Endothelial cell of umbilical vein (primary cell): ENCODE results near the gene MAK.

ENCODE experiments used
- EZH2 ChIP-seq: IDR thresholded peaks from 2 replicates; pipeline ENCODE4 v1.6.1; 2012; ENCODE audit warnings: borderline replicate concordance, low read depth, mild to moderate bottlenecking, moderate library complexity, low read length, inconsistent platforms; ENCODE audit not compliant: severe bottlenecking
- FOS ChIP-seq: IDR thresholded peaks from 2 replicates; pipeline ENCODE4 v1.6.1; 2011; ENCODE audit warnings: mild to moderate bottlenecking, low read length, moderate library complexity, borderline replicate concordance; ENCODE audit not compliant: insufficient read depth
- MYC ChIP-seq: IDR thresholded peaks from one replicate; pipeline ENCODE4 v1.6.1; 2011; ENCODE audit warnings: mild to moderate bottlenecking, low read depth, low read length
- POLR2AphosphoS5 ChIP-seq: IDR thresholded peaks from 2 replicates; pipeline ENCODE4 v1.6.1; 2012; ENCODE audit warnings: low read depth, mild to moderate bottlenecking, control low read depth, low read length, moderate library complexity; ENCODE audit not compliant: insufficient read depth
- TF ChIP-seq, protein P1 (sequence below), 2 donors: IDR thresholded peaks; 1 replicate in 1 of 2; 2 replicates in 1 of 2; pipeline ENCODE4 v1.5.1; 2011; ENCODE audit warnings: low read length in 2 of 2, mild to moderate bottlenecking in 2 of 2, moderate library complexity in 2 of 2, control low read depth in 1 of 2, inconsistent platforms in 1 of 2, low read depth in 1 of 2; ENCODE audit not compliant: insufficient read depth in 1 of 2; ENCODE audit errors: extremely low read depth in 1 of 2
- TF ChIP-seq, protein P2 (sequence below): IDR thresholded peaks from 2 replicates; pipeline ENCODE4 v1.6.1; 2011; ENCODE audit not compliant: insufficient read depth, insufficient read length

- TF ChIP-seq, protein P1, sequence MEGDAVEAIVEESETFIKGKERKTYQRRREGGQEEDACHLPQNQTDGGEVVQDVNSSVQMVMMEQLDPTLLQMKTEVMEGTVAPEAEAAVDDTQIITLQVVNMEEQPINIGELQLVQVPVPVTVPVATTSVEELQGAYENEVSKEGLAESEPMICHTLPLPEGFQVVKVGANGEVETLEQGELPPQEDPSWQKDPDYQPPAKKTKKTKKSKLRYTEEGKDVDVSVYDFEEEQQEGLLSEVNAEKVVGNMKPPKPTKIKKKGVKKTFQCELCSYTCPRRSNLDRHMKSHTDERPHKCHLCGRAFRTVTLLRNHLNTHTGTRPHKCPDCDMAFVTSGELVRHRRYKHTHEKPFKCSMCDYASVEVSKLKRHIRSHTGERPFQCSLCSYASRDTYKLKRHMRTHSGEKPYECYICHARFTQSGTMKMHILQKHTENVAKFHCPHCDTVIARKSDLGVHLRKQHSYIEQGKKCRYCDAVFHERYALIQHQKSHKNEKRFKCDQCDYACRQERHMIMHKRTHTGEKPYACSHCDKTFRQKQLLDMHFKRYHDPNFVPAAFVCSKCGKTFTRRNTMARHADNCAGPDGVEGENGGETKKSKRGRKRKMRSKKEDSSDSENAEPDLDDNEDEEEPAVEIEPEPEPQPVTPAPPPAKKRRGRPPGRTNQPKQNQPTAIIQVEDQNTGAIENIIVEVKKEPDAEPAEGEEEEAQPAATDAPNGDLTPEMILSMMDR (IDR thresholded peaks at IDR 0.05; ENCODE audit: extremely low read depth in 1 of 2, insufficient read depth in 1 of 2, low read depth in 1 of 2, low read length in 2 of 2), result peak; percentile 46 to 47
- TF ChIP-seq POLR2AphosphoS5 (no peak), EZH2 (no peak), FOS (peak; percentile 63), MYC (no peak)
- TF ChIP-seq, protein P2, sequence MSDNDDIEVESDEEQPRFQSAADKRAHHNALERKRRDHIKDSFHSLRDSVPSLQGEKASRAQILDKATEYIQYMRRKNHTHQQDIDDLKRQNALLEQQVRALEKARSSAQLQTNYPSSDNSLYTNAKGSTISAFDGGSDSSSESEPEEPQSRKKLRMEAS, result peak; percentile 43
Measured at GRCh38 chr6:10759312-10759839, 79.0 kb downstream of the MAK start.
